Measurements from ENCODE around the gene EXOSC7. TPM values are rescaled to one million over a fixed set of nuclear protein-coding genes. Genes with fewer than 3 reads are reported as not detected.
A peak's percentile ranks its signal among the peaks of the same experiment; 100 is the strongest.

The EXOSC7 gene
- total RNA-seq, 1 experiment from 2014 or later = 88.7 TPM

DNA sequence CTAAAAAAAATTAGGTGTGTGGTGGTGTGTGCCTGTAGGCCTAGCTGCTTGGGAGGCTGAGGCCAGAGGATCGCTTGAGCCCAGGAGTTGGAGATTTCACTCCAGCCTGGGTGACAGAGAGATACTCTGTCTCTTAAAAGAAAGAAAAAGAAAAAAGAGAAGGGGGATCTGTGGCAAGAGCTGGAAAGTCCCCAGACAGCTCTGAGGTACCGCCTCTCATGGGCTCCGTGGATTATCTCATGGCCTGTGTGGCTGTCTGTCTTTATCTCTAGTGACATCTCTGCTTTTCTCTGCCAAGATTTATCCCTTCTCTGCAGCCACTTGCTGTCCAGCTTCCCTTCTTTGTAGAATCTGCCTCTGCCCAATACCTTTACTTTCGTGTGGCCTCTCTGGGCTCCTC, 5.7 kb downstream of the EXOSC7 start:
- Histone ChIP-seq H3K4me1 (ENCODE audit: insufficient read depth, low read length) (no peaks in the 10 kb centered on the region), H3K27ac (ENCODE audit: insufficient read length, low read depth, low read length) (no peak overlapping the region), H3K14ac (ENCODE audit: insufficient read depth, low read length) (no peak overlapping the region), H3K9me3 (ENCODE audit: control insufficient read depth, low read depth, low read length) (no peaks in the 10 kb centered on the region), H2BK20ac (ENCODE audit: low read depth, low read length, poor library complexity, severe bottlenecking) (no peak overlapping the region), H3K4ac (ENCODE audit: low read depth, low read length) (no peak overlapping the region), H3K9ac (ENCODE audit: extremely low read depth, insufficient read length, low read length) (no peak overlapping the region), H3K56ac (ENCODE audit: insufficient read length, low read depth, low read length) (no peak overlapping the region), H3K27me3 (ENCODE audit: insufficient read depth, low read length) (no peaks in the 10 kb centered on the region), H3K4me2 (ENCODE audit: insufficient read depth, insufficient read length, low read length) (no peak overlapping the region), H3K79me1 (ENCODE audit: insufficient read depth, low read depth, low read length, poor library complexity, severe bottlenecking) (peaks cover 18% of the 10 kb centered on the region), H2BK15ac (ENCODE audit: low read depth, low read length) (no peak overlapping the region), H3T11ph (ENCODE audit: low read length) (no peak overlapping the region), H4K20me1 (ENCODE audit: control insufficient read depth, insufficient read depth, insufficient read length) (no peaks in the 10 kb centered on the region), H4K8ac (replicated peaks; ENCODE audit: insufficient read length, low read depth, low read length) (no peak overlapping the region), H2AK5ac (ENCODE audit: insufficient read length, low read length) (no peak overlapping the region), H2BK5ac (ENCODE audit: insufficient read length, low read length) (no peak overlapping the region), H2BK12ac (ENCODE audit: insufficient read length, low read depth, low read length) (no peak overlapping the region), H3K18ac (ENCODE audit: insufficient read length, low read depth, low read length) (no peak overlapping the region), H3K23ac (ENCODE audit: insufficient read length, low read depth, low read length) (no peak overlapping the region), H2AFZ (ENCODE audit: low read length) (no peak overlapping the region), H4K91ac (ENCODE audit: insufficient read length, low read depth, low read length) (no peak overlapping the region), H4K5ac (ENCODE audit: insufficient read length, low read depth, low read length) (no peak overlapping the region), H3K23me2 (ENCODE audit: insufficient read length, low read depth, low read length, poor library complexity, severe bottlenecking) (no peaks in the 10 kb centered on the region), H2BK120ac (ENCODE audit: low read depth, low read length, poor library complexity, severe bottlenecking) (no peak overlapping the region), H3K79me2 (ENCODE audit: insufficient read depth, low read length) (peaks cover 33% of the 10 kb centered on the region; the same call in 1 of the 2 replicates)
- no peaks in the 10 kb centered on the region for H3K27me3 Mint-ChIP-seq (ENCODE audit: low read depth)
- no CpG with 5 or more reads among the region's 4 CpGs for WGBS (ENCODE audit: extremely low coverage, insufficient read length, low lambda C conversion rate)
- peak overlapping the region in 1 of 3 experiments; percentile 44; a peak in 2 of 7 replicates for H3K27ac Mint-ChIP-seq
- TF ChIP-seq, protein P1, sequence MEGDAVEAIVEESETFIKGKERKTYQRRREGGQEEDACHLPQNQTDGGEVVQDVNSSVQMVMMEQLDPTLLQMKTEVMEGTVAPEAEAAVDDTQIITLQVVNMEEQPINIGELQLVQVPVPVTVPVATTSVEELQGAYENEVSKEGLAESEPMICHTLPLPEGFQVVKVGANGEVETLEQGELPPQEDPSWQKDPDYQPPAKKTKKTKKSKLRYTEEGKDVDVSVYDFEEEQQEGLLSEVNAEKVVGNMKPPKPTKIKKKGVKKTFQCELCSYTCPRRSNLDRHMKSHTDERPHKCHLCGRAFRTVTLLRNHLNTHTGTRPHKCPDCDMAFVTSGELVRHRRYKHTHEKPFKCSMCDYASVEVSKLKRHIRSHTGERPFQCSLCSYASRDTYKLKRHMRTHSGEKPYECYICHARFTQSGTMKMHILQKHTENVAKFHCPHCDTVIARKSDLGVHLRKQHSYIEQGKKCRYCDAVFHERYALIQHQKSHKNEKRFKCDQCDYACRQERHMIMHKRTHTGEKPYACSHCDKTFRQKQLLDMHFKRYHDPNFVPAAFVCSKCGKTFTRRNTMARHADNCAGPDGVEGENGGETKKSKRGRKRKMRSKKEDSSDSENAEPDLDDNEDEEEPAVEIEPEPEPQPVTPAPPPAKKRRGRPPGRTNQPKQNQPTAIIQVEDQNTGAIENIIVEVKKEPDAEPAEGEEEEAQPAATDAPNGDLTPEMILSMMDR (conservative IDR thresholded peaks at IDR 0.05) = no peak
- H3K4me1 Mint-ChIP-seq = peaks cover 19 to 20% of the 10 kb centered on the region in 2 experiments
- no peak overlapping the region for H3K4me3 Mint-ChIP-seq
- no peak for DNase-seq
- peaks cover 13 to 16% of the 10 kb centered on the region in 2 experiments; a peak in 4 of 5 replicates for H3K9me3 Mint-ChIP-seq
- H3K36me3 Mint-ChIP-seq (ENCODE audit: insufficient read depth in 1 of 3, low read depth in 3 of 3) = peaks cover 21 to 31% (median 21%) of the 10 kb centered on the region in 3 experiments
